ENCODE measurements around the gene DACT3.

GRCh38 chr19:46620267-46620666, 40.7 kb downstream of the DACT3 start:
- TF ChIP-seq CTCF (IDR thresholded peaks at IDR 0.05) (no peak), POLR2A (IDR thresholded peaks at IDR 0.05) (no peak), POLR2AphosphoS5 (IDR thresholded peaks at IDR 0.05) (no peak)

All from upper lobe of left lung (tissue), 4 donors.